Osteocyte (in vitro differentiated cells): ENCODE results near the gene UNC13A. TPM values are rescaled to one million over a fixed set of nuclear protein-coding genes. Genes with fewer than 3 reads are reported as not detected.

Experiments used
- DNase-seq: peaks from one replicate; pipeline ENCODE4 v3.0.0; 2021; ENCODE audit warnings: mixed read lengths; ENCODE audit not compliant: unreplicated experiment; ENCODE audit errors: extremely low spot score
- H3K27ac Mint-ChIP-seq: one replicate; pipeline ENCODE4 v1.8.0; 2021; ENCODE audit warnings: mild to moderate bottlenecking, mixed read lengths; ENCODE audit not compliant: unreplicated experiment
- H3K27me3 Mint-ChIP-seq: one replicate; pipeline ENCODE4 v1.8.0; 2021; ENCODE audit warnings: mixed read lengths; ENCODE audit not compliant: unreplicated experiment
- H3K36me3 Mint-ChIP-seq: one replicate; pipeline ENCODE4 v1.8.0; 2021; ENCODE audit warnings: mixed read lengths; ENCODE audit not compliant: unreplicated experiment
- H3K4me1 Mint-ChIP-seq: one replicate; pipeline ENCODE4 v1.8.0; 2021; ENCODE audit warnings: mixed read lengths; ENCODE audit not compliant: unreplicated experiment
- H3K4me3 Mint-ChIP-seq: one replicate; pipeline ENCODE4 v1.8.0; 2021; ENCODE audit warnings: mild to moderate bottlenecking, moderate library complexity, mixed read lengths; ENCODE audit not compliant: unreplicated experiment
- H3K9me3 Mint-ChIP-seq: one replicate; pipeline ENCODE4 v1.8.0; 2021; ENCODE audit warnings: mixed read lengths; ENCODE audit not compliant: unreplicated experiment
- CTCF ChIP-seq: fragments of 200-600 bp; sonication (generic); IDR thresholded peaks from 2 replicates; pipeline ENCODE4 v1.5.0; 2021; ENCODE audit warnings: antibody characterized with exemption, mild to moderate bottlenecking, moderate library complexity
- total RNA-seq: library from RNA; stranded (reverse); gene quantifications from 2 replicates; pipeline ENCODE4 v1.2.1, GENCODE V29; 2021

UNC13A gene
- total RNA-seq, 1 donor from 2014 or later = 1.6 TPM

DNA sequence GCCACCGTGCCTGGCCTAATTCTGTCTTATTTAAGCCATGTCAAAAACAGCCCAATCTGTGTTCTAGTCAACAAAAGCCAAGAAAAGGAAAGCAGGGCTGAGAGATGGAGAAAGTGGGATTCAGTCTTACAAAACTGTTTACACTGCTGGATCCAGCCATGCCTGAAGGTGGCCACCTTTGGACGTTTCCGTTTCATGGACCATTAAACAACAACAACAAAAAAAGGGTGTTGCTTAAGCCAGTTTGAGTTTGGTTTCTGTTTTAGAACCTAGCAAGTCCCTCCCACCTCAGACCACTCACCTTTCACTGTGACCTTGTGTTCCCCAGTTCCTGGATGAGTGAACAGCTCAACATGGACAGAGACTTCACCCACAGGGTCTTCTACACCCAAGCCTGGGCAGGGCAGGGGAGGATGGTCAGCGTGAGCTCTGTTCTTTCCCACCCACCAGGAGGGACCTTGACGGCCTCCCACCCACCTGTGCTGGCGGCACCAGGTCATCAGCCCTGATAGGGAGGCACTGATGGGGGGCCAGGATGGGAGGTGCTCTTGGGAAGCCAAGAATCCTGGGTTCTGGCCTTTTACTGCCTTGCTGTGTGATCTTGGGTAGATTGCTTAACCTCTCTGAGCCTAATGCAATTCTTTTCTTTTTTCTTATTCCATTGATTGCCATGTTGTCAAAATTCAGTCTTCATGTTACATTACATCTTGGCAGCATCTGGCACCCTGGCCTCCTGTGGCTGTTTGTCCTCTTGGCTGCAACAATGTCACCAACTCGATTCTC, 76.5 kb downstream of the UNC13A start:
- DNase-seq = no peak
- Mint-ChIP-seq H3K4me3 (no peak overlapping the region), H3K4me1 (peaks cover 4% of the 10 kb centered on the region), H3K9me3 (no peaks in the 10 kb centered on the region), H3K27me3 (no peaks in the 10 kb centered on the region), H3K27ac (no peak overlapping the region), H3K36me3 (no peaks in the 10 kb centered on the region)
- no peak for TF ChIP-seq CTCF

DNA sequence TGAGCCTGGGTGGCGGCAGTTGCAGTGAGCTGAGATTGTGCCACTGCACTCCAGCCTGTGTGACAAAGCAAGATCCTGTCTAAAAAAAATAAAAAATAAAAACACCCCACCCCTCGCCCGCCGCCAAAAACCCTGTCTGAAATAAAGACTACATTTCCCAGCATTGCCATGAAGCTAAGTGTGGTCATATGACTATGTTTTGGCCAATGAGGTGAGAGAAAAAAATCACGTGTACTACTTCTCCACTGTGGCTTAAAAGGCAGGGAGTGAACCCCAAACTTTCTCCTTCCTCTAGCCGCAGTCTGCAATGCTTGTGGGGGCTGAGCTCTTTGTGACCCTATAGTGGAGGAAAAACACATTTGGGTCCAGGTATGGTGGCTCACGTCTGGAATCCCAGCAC, 77.8 kb downstream of the UNC13A start:
- Mint-ChIP-seq H3K27me3 (no peaks in the 10 kb centered on the region), H3K4me1 (peaks cover 7% of the 10 kb centered on the region), H3K36me3 (no peaks in the 10 kb centered on the region), H3K4me3 (no peak overlapping the region), H3K27ac (no peak overlapping the region), H3K9me3 (no peaks in the 10 kb centered on the region)
- DNase-seq = no peak
- no peak for TF ChIP-seq CTCF

DNA sequence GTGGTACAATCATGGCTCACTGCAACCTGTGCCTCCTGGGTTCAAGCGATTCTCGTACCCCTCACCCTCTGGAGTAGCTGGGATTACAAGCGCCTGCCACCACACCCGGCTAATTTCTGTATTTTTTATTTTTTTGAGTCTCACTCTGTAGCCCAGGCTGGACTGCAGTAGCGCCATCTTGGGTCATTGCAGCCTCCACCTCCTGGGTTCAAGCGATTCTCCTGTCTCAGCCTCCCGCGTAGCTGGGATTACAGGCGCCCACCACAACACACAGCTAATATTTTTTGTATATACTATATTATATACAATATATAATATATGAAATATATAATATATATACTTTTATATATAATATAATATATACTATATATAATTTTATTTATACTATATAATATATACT, 80.2 kb downstream of the UNC13A start:
- no peak for TF ChIP-seq CTCF
- H3K36me3 Mint-ChIP-seq = no peaks in the 10 kb centered on the region
- H3K4me1 Mint-ChIP-seq = peaks cover 7% of the 10 kb centered on the region
- no peak overlapping the region for H3K27ac Mint-ChIP-seq
- H3K4me3 Mint-ChIP-seq = peak overlapping the region; percentile 22
- DNase-seq = no peak
- H3K27me3 Mint-ChIP-seq = peaks cover 8% of the 10 kb centered on the region
- H3K9me3 Mint-ChIP-seq = no peaks in the 10 kb centered on the region

DNA sequence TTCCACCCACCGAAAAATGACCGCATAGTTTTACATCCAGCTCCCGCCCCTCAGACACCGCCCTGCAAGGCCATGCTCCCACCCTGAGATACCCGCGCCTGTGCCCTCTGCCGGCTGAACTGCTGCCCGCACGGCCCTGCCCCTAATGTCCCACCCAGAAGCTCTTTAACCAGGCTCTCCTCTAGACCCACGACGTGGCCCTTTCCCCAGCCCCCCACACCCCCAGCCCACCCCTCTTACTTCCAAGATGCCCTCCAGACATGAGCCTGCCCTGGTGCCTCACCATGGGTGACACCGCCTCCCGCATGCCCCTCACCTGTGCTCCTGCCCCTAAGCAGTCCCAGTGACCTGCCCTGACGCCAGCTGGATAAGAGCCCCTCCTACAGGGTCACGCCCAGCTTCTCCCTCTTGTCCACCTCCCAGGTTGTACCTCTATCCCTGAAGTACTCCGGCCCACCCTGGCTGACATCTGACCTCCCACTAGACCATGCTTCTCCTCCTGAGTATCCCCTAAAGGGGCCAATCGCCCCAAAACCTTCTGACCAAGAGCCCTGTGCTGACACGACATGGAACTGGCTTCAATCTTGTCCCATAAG, 81.5 kb downstream of the UNC13A start:
- Mint-ChIP-seq H3K27ac (peak overlapping the region; percentile 40), H3K9me3 (no peaks in the 10 kb centered on the region), H3K4me1 (peaks cover 7% of the 10 kb centered on the region), H3K36me3 (no peaks in the 10 kb centered on the region), H3K27me3 (peaks cover 19% of the 10 kb centered on the region), H3K4me3 (peak overlapping the region; percentile 67)
- no peak for TF ChIP-seq CTCF
- DNase-seq = no peak

- no peaks in the 10 kb centered on the region for H3K36me3 Mint-ChIP-seq
- peak; percentile 76 for TF ChIP-seq CTCF
- peak; percentile 95 for DNase-seq
- H3K4me1 Mint-ChIP-seq = peaks cover 7% of the 10 kb centered on the region
- H3K27ac Mint-ChIP-seq = peak overlapping the region; percentile 40
- H3K4me3 Mint-ChIP-seq = peak overlapping the region; percentile 67
- H3K27me3 Mint-ChIP-seq = peaks cover 26% of the 10 kb centered on the region
- H3K9me3 Mint-ChIP-seq = no peaks in the 10 kb centered on the region
Measured at GRCh38 chr19:17605761-17606589, 82.2 kb downstream of the UNC13A start.
